ENCODE results near the gene MACROD2. TPM values are rescaled to one million over a fixed set of nuclear protein-coding genes. Genes with fewer than 3 reads are reported as not detected.

Gene MACROD2
- total RNA-seq, 1 experiment from 2014 or later = 3.7 TPM

- Histone ChIP-seq H3K4me1 (ENCODE audit: control insufficient read depth in 1 of 2, insufficient read depth in 2 of 2, low read length in 2 of 2) (no peaks in the 10 kb centered on the region), H3K36me3 (ENCODE audit: control insufficient read depth in 1 of 2, insufficient read depth in 2 of 2, low read length in 2 of 2) (no peaks in the 10 kb centered on the region), H3K9me2 (ENCODE audit: insufficient read depth) (no peaks in the 10 kb centered on the region), H4K20me1 (ENCODE audit: insufficient read depth) (no peaks in the 10 kb centered on the region), H3K27me3 (ENCODE audit: insufficient read depth, low read length) (no peaks in the 10 kb centered on the region), H2AFZ (ENCODE audit: low read depth, low read length, poor library complexity, severe bottlenecking) (no peak overlapping the region), H3K27ac (ENCODE audit: low read depth, low read length) (no peak overlapping the region), H3K9me3 (ENCODE audit: control insufficient read depth in 1 of 2, insufficient read depth in 1 of 2, low read depth in 1 of 2, low read length in 2 of 2) (peaks cover 0 to 8% of the 10 kb centered on the region in 2 experiments; a peak in 1 of 4 replicates), H3K4me2 (ENCODE audit: low read length) (no peak overlapping the region), H3K79me2 (ENCODE audit: insufficient read depth, low read length) (no peaks in the 10 kb centered on the region), H3K9ac (ENCODE audit: low read length) (no peak overlapping the region), H3K4me3 (replicated peaks in 1 of 2; ENCODE audit: low read depth in 1 of 2, low read length in 2 of 2) (no peak overlapping the region)
- intact Hi-C loops (cut with micrococcal nuclease) = no loop called here
- no peak for DNase-seq (ENCODE audit: low read depth, low spot score)
- ChIA-PET RAD21 (ENCODE audit: low non-redundant PET in 1 of 2, low total read pairs in 2 of 2, uncharacterized antibody in 2 of 2, unreplicated experiment in 2 of 2) (no interaction called here), POLR2A (no interaction called here), CTCF (no interaction called here)
- BruUV-seq (replicated peaks) = no TSS peak
- TF ChIP-seq ZNF274 (IDR thresholded peaks at IDR 0.05; ENCODE audit: low read depth, low read length) = no peak
- TF ChIP-seq RAD21 (IDR thresholded peaks at IDR 0.05; ENCODE audit: low read depth) = peak; percentile 15; the same call in 1 of the 2 replicates
- TF ChIP-seq, protein P1, sequence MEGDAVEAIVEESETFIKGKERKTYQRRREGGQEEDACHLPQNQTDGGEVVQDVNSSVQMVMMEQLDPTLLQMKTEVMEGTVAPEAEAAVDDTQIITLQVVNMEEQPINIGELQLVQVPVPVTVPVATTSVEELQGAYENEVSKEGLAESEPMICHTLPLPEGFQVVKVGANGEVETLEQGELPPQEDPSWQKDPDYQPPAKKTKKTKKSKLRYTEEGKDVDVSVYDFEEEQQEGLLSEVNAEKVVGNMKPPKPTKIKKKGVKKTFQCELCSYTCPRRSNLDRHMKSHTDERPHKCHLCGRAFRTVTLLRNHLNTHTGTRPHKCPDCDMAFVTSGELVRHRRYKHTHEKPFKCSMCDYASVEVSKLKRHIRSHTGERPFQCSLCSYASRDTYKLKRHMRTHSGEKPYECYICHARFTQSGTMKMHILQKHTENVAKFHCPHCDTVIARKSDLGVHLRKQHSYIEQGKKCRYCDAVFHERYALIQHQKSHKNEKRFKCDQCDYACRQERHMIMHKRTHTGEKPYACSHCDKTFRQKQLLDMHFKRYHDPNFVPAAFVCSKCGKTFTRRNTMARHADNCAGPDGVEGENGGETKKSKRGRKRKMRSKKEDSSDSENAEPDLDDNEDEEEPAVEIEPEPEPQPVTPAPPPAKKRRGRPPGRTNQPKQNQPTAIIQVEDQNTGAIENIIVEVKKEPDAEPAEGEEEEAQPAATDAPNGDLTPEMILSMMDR (IDR thresholded peaks at IDR 0.05 in 2 of 3, conservative IDR thresholded peaks at IDR 0.05 in 1 of 3; ENCODE audit: borderline replicate concordance in 1 of 3, insufficient read depth in 1 of 3, low read depth in 2 of 3, low read length in 2 of 3) = peak in 1 of 3 experiments; percentile 30; a peak in 2 of 6 replicates
- no peak for ATAC-seq
Observed at GRCh38 chr20:15930311-15931305, 1935.3 kb downstream of the MACROD2 start.

GRCh38 chr20:15931897-15932296 lies 1936.6 kb downstream of the MACROD2 start:
- Histone ChIP-seq H3K79me2 (ENCODE audit: insufficient read depth, low read length) (no peaks in the 10 kb centered on the region), H3K27me3 (ENCODE audit: insufficient read depth, low read length) (no peaks in the 10 kb centered on the region), H3K9me3 (ENCODE audit: control insufficient read depth in 1 of 2, insufficient read depth in 1 of 2, low read depth in 1 of 2, low read length in 2 of 2) (peaks cover 0 to 8% of the 10 kb centered on the region in 2 experiments; a peak in 1 of 4 replicates), H3K9me2 (ENCODE audit: insufficient read depth) (no peaks in the 10 kb centered on the region), H3K4me3 (replicated peaks in 1 of 2; ENCODE audit: low read depth in 1 of 2, low read length in 2 of 2) (no peak overlapping the region), H3K4me1 (ENCODE audit: control insufficient read depth in 1 of 2, insufficient read depth in 2 of 2, low read length in 2 of 2) (no peaks in the 10 kb centered on the region), H3K27ac (ENCODE audit: low read depth, low read length) (no peak overlapping the region), H3K4me2 (ENCODE audit: low read length) (no peak overlapping the region), H2AFZ (ENCODE audit: low read depth, low read length, poor library complexity, severe bottlenecking) (no peak overlapping the region), H3K36me3 (ENCODE audit: control insufficient read depth in 1 of 2, insufficient read depth in 2 of 2, low read length in 2 of 2) (no peaks in the 10 kb centered on the region), H3K9ac (ENCODE audit: low read length) (no peak overlapping the region), H4K20me1 (ENCODE audit: insufficient read depth) (no peaks in the 10 kb centered on the region)
- no peak for DNase-seq (ENCODE audit: low read depth, low spot score)
- ChIA-PET CTCF (no interaction called here), POLR2A (no interaction called here), RAD21 (ENCODE audit: low non-redundant PET in 1 of 2, low total read pairs in 2 of 2, uncharacterized antibody in 2 of 2, unreplicated experiment in 2 of 2) (no interaction called here)
- intact Hi-C loops (cut with micrococcal nuclease) = loop anchor here (1.0 kb wide), 1 partner anchor 19 kb away; no protein-coding TSS in a partner anchor
- no TSS peak for BruUV-seq (replicated peaks)
- no peak for ATAC-seq
- TF ChIP-seq EZH2 (IDR thresholded peaks at IDR 0.05) = no peak
- no peak for TF ChIP-seq ELF1 (IDR thresholded peaks at IDR 0.05; ENCODE audit: borderline replicate concordance, low read depth)
- TF ChIP-seq ZFX (IDR thresholded peaks at IDR 0.05) = no peak
- TF ChIP-seq, protein P1 (IDR thresholded peaks at IDR 0.05 in 2 of 3, conservative IDR thresholded peaks at IDR 0.05 in 1 of 3; ENCODE audit: borderline replicate concordance in 1 of 3, insufficient read depth in 1 of 3, low read depth in 2 of 3, low read length in 2 of 3) = no peak
- TF ChIP-seq FOSL1 (IDR thresholded peaks at IDR 0.05; ENCODE audit: low read depth) = no peak
- TF ChIP-seq POLR2A (IDR thresholded peaks at IDR 0.05; ENCODE audit: borderline replicate concordance, extremely low read depth, insufficient read depth, insufficient read length) = no peak
- TF ChIP-seq SRF (IDR thresholded peaks at IDR 0.05; ENCODE audit: low read depth) = no peak
- no peak for TF ChIP-seq EZH2phosphoT487 (IDR thresholded peaks at IDR 0.05; ENCODE audit: borderline replicate concordance)
- TF ChIP-seq RAD21 (IDR thresholded peaks at IDR 0.05; ENCODE audit: low read depth) = no peak
- TF ChIP-seq EGR1 (IDR thresholded peaks at IDR 0.05; ENCODE audit: low read depth) = no peak
- TF ChIP-seq CBX3 (IDR thresholded peaks at IDR 0.05; ENCODE audit: low read depth) = no peak
- TF ChIP-seq SP1 (IDR thresholded peaks at IDR 0.05; ENCODE audit: low read depth) = no peak
- TF ChIP-seq, protein P2, sequence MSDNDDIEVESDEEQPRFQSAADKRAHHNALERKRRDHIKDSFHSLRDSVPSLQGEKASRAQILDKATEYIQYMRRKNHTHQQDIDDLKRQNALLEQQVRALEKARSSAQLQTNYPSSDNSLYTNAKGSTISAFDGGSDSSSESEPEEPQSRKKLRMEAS (IDR thresholded peaks at IDR 0.05) = no peak

All from HCT116 (cell line).